ENCODE measurements around the gene LRCH4.
A peak's percentile ranks its signal among the peaks of the same experiment; 100 is the strongest.

Gene LRCH4

DNA sequence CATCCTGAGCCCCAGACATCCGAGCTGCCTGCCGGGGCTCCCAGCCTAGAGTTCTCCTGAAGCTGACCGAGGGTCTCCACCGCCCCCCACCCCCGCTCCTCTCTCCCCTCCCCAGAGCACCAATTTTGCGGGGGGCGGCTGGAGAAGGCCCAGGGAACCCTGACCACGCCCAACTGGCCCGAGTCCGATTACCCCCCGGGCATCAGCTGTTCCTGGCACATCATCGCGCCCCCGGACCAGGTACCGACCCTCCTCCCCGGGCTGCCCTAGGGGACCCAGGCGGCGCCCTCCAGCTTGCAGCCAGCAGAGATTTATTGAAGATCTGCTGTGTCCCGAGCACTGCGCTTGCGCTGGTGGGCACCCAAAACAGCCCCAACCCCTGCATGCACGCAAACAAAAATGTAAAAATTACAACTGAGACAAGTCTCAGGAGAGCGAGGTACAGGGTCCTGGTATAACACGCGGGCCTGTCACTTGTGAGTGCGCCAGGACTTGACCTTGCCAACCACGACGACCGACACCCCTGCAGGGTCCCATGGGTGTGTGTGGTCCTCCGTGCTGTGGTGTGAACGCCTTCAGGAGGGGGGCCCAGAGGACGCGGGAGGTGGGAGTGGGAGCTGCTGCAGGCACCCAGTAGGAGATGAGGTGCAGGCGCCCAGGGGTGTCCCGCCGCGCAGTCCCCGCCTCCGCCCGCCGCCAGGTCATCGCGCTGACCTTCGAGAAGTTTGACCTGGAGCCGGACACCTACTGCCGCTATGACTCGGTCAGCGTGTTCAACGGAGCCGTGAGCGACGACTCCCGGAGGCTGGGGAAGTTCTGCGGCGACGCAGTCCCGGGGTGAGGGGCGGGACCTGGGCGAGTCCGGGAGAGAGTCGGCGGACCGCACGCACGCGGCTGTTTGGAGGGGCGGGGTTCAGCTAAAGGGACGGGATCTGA lies 19.3 kb upstream of the LRCH4 start:
- DNase-seq = no peak

DNA sequence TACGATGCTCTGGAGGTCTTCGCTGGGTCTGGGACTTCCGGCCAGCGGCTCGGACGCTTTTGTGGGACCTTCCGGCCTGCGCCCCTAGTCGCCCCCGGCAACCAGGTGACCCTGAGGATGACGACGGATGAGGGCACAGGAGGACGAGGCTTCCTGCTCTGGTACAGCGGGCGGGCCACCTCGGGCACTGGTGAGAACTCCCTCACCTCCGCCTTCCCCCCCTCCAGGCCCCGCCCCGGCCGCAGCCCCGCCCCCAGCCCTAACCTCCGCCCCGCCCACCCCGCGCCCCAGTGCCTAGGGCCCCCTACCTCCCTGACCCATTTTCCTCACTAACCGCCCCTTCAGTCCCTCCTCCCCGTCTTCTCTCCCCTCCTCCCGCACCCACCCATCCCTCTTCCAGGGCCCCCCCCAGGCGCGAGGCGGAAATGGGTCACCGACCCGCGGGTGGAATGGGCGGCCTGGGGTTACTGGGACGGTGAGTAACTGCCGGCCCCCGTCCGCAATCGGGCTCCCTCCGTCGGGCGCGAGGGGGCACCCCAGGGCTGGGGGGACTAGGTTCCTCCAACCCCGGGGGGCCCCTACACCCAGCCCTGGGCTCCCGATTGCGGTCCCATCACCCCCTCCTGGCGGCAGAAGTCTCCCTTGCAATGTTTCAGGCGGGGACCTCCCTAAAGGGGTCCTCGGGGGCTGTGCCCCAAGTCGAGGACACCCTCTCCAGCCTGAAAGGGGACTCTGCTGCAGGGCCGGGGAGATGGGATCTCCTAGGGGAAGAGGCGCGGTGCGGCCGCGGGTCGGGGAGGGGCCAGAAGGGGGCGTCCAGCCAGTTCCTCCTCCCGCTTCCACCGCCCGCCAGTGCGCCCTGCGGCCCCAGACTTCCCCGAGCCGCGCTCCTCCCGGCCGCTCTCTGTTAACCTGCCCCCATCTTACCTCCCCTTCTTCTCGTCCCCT lies 18.4 kb upstream of the LRCH4 start:
- DNase-seq = peak in 1 of 2 donors; percentile 37

DNA sequence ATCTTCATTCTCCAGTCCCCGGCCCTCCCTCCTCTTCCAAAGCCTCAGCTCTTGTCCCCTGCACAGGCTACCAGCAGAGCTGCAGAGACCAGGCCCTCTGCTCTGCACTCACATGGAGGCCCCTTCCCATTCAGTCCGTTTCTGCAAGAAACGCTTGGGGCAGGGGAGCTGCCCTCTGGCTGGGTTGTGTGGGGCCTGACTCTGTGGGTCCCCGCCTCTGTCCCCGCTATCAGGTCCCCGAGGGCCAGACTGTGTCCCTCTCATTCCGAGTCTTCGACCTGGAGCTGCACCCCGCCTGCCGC lies 17.7 kb upstream of the LRCH4 start:
- no peak for DNase-seq

DNA sequence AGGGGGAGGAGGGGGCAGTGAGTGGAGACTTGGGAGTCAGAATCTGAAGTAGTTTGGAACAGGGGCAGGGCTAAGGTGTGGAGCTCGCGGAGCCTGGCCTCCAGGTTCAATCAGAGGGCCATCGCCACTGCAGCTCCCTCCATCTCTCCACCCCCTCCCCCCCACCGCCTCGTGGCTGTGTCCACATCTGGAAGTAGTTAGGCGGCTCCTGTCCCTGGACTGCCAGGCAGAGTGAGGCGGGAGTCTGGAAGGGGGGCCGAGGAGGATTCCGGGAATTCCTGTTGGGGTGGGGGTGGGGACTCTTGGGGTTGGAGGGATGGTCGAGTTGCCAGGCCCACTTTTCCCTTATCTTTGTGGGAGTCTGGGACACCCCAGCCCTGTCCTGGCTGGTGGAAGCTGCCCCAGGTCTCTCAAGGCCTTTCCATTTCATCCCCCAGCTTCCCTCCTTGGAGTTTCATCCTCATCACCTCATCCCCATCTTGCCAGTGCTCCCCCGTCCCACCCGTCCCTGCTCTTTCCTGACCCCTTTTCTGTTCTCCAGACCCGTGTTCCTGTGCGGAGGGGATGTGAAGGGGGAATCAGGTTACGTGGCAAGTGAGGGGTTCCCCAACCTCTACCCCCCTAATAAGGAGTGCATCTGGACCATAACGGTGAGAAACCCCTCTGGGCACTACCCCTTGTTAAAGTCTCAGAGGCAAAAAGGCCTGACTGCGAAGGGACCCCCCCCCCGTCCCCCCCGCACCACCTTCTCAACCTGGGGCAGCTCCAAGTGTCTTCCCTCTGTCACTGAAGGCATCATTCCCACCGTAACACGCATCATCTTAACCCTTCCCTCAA lies 17.2 kb upstream of the LRCH4 start:
- no peak for DNase-seq

DNA sequence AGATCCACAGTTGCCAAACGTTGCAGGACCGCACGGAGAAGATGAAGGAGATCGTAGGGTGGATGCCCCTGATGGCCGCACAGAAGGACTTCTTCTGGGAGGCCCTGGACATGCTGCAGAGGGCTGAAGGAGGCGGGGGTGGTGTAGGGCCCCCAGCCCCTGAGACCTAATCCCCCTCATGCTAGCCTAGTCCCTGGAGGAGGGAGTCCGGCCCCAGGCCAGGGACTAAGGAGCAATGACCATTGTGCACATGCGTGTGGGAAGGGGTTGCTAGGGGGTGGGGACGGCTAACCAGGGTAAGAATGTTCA lies 14.8 kb upstream of the LRCH4 start:
- no peak for DNase-seq

DNA sequence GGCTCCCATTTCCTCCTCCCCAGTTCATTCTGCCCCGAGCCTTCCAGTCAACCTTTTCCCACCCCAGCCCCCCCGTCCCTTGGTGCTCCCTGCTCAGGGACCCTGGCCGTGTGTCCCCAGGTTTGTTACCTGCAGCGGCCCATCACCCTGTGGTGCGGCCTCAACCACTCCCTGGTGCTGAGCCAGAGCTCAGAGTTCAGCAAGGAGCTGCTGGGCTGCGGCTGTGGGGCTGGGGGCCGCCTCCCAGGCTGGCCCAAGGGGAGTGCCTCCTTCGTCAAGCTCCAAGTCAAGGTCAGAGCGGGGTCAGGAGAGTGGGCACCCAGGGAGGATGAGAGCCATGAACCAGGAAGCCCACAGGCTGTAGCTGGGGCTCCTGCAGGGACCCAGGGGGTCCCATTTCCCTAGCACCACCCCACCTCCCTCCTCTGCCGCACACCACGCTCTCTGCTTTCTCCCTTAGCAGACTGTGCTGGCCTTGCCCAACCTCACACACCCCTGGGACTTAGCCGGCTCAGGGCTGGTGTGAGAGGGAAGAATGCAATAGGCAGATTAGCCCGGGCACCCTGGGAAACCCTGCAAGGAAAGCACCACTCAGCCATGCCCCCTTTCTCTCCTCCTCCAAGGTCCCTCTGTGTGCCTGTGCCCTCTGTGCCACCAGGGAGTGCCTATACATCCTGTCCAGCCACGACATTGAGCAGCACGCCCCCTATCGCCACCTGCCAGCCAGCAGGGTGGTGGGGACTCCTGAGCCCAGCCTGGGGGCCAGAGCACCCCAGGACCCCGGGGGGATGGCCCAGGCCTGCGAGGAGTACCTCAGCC lies 14.2 kb upstream of the LRCH4 start:
- DNase-seq = no peak

DNA sequence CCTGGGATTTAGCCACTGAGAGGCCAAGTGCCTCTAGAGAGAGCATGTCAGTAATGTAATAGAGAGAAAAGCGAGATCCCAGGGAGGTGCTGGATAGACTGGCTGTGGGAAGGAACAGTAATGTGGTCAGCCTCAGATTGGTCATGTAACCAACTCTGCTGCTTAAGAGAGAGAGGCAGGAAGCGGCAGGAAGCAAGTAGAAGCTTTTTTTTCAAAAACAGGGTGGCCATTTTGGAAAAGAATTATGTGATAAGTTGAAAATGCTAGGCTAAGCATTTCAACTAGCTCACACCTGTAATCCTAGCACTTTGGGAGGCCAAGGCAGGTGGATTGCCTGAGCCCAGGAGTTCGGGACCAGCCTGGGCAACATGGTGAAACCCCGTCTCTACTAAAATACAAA lies 12.5 kb upstream of the LRCH4 start:
- no peak for DNase-seq

DNA sequence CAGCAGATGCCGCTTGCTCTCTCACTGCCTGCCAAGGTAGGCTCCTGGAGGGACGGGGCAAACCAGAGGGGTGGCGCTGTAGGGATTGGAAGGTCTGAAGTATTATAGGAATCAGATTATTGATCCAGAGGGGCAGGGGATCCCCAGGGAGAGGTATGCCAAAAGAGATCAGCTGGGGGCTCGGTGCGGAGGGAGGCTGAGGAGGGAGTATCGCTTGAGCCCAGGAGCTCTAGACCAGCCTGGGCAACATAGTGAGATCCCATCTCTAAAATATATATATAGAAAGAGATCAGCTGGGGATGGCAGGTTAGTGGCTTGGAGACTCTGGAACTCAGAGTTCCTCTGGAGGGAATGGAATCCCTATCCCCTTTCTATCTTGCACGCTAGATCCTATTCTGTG lies 9.3 kb upstream of the LRCH4 start:
- no peak for DNase-seq

DNA sequence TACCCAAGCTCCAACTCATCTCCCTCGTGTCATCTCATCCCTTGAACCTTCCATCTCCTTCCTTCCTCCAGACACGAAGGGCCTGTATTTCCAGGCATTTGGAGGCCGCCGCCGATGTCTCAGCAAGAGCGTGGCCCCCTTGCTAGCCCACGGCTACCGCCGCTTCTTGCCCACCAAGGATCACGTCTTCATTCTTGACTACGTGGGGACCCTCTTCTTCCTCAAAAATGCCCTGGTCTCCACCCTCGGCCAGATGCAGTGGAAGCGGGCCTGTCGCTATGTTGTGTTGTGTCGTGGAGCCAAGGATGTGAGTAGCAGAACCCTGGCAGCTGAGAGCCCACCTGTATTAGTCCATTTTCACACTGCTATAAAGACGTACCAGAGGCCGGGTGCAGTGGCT lies 5.7 kb upstream of the LRCH4 start:
- DNase-seq = no peak

DNA sequence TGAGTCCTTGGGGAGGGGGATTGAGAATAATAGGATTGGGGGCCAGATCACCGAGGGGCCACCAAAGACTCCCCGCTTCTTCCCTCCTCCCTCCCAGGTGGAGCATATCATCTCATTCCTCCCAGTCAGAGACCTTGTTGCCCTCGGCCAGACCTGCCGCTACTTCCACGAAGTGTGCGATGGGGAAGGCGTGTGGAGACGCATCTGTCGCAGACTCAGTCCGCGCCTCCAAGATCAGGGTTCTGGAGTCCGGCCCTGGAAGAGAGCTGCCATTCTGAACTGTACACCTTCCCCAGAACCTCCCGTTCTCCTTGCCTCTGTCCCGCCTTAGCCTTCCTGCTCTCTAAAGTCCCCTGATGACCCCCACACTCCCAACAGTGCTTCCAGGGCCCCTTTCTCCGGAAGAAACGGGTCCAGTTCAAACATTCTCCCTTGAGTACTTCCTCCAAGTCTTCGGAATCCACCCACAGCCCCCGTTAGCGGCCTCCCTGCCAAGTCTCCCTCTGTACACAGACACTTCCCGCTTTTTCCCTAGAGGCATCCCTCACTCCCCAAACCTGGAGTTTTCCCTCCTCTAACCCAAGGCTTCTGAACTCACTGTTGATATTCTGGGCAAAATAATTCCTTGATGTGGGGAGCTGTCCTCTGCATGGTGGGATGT lies 4.3 kb upstream of the LRCH4 start:
- no peak for DNase-seq

DNA sequence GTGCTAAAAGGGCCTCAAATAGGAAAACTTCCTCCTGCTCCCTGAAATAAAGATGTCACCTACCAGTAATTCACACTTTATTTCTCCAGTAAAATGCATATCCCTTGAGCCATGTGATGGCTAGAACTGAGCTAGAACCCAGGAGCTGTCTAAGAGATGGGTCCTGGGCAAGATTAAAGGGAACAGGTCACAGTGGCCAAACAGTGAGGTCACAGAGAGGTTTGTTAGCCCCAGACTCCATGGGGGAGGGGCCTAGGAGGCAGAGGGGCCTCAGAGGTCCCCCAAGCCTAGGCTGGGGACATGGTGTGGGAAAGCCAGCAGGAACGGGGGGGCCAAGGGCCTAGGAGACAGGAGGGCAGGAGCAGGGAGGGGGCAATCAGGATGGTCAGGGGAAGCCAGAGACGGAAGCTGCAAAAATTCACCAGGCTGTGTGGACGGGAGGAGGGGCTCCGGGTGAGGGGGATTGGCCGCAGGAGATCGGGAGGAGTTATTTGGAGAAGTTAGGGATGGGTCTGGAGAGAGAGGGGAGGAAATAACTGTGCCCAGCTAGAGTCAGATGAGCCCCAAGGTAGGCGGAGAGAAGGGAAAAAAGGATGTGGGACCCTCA lies 3.5 kb upstream of the LRCH4 start:
- no peak for DNase-seq

DNA sequence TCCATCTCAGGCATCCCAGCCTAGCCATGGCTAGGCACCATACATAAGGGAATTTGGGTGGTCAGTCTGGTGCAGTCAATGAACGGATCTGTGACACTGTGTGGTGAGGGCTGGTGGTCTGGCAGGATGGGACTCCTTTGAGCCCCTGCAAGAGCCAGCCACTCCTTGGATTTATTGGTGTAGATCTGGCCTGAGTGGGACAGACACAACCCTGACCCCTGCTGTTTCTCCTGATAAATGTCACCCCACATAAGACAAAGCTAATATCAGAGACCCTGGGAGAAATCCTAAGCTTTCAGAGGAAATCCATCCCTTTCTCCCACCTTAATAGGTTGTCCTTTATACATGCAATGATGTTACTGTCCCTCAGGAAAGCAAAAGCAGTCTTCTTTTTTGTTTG lies 2.5 kb upstream of the LRCH4 start:
- no peak for DNase-seq

DNA sequence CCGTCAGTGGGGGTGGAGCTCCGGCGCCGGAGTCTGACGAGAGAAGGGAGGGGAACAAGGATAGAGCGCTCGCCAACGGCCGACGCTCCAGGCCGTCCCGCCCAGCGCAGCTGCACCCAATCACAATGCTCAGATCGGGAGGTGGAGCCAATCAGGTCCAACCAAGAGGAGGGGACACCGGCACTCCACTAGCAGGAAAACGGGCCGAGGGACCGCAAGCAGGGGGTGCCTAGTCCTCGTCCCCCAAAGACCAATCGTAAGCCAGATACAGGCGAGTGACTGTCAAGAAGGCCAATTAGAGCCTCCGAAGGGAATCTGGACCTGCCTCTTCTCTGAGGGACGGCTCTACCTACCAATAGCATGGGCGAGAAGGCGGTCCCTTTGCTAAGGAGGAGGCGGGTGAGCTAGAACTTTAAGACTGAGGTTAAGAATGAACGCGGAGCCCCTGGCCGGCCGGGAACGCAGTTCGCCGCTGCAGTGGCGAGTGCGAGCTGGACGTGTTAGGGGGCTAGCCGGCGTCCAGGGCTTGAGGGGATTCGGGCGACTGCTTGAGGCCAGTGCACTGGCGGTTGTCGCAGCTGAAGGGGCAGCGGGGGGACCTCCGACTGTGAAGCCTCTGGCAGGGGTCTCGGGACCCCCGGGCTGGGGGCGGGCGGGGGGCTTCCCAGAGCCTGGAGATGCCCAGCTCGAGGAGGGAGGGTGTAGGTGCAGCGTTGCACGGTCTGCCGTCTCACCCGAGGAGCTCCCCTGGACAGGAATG lies 517 bp upstream of the LRCH4 start, which contains the start of gene FBXO24:
TSS of gene FBXO24 (plus strand) at position 63 of the 760 bp plus-strand sequence. CDS start at position 361, 298 bp downstream.
- DNase-seq = peak; percentile 100

DNA sequence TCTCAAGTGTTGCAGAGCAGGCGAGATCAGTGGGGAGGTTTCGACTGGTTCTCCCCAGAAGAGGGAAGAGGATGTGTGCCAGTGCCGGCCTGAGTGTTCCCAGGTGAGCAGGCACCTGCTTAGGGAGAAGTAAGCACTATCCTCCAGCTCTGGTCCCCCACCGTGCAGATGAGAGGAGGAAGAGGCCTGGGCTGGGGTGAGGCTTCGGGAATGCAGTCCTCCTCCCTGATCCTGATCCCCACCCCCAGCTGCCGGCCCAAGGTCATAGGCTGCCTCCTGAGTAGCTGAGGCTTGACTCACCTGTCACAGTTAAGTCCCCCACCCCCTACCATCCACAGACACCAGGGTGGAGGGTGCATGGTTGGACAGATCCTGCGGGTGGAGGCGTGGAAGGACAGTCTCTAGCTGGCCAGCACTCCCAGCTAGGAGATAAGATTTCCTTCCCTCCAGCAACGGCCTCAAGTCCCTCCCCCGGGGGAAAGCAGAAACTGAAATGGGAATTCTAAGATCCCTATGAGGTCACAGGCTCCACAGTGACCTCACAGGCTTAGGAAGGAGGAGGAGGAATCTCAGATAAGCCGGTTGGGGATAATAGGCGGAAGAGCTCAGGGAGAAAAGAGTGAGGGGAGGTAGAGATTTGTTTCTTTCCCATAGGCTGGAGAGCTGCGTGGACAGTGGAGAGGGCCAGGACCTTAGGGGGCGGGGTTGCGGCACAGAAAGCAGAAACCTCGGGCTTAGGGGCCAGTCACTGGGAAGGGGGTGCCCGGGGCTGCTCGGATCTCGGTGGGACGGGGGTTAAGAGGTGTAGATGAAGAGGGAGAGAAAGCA lies 1.0 kb downstream of the LRCH4 start:
- DNase-seq = no peak

DNA sequence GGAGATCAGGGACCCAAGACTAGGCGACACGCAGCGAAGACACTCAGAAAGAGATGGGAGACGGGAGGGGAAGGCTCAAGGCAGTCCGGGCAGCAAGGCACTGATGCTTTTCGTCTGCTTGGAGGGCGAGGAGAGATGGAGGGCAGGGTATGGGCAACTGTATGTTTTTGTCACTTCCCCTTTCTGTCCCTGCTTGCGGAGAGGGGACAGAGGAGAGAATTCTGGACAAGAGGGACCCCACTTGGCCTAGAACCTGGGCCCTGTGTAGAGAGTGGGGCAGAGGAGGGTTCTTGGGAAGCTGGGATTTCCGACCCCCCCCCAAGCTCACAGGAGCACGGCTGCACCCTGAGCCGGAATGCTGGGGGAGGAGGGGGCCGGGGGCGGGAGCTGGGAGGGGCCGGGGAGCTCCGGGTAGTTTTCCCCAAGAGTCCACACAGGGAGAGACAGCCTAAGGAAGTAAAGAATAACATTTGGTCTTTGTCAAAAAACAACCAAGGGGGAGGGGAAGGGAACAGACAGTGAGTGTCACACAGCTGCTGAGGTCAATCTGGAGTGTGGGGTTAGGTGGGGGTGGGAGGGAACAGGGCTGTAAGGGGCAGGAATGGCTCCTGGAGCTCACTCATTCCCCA lies 1.8 kb downstream of the LRCH4 start:
- no peak for DNase-seq

DNA sequence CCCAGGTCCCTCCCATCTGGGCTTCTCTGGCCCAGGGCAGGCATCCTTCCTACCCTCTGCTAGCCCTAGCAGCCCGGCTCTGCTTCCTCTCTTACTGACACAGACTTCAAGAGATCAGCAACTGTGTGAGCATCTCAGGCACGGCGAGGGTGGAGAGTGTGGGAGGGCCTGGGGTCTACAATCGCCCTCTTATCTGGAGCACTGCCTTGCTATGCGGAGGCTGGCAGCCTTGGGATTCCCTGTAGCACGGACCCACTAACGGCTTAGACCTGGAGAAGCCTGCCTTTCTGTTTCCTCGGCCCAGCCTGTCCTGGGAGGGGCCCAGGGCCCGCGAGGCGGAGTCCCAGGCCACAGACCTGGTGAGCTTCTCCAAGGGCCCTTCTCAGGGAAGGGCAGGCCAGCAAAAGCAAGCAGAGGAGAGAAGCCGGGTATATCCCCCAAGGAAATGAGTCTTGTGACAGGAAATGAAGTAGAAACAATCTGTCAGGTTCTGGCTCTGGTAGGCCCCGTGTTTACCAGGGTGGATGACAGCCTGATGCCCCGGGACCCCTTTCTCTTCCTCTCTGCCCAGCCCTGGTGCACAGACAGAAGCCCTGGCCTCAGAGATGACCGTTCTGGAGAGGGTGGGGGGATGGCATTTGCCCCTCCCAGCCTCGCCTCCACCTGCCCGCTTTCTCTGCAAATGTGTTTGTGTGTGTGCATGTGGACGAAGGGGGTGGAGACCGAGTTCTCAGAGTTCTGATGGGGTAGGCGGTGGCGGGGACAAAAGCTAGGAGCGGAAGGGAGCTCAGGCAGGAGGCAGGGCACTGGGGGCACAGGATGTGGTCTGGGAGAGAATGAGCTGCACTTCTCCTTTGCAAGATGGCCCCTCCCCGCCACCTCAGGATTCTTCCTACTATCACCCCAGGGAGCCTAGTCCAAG lies 2.5 kb downstream of the LRCH4 start:
- DNase-seq = peak in 1 of 2 donors; percentile 25

DNA sequence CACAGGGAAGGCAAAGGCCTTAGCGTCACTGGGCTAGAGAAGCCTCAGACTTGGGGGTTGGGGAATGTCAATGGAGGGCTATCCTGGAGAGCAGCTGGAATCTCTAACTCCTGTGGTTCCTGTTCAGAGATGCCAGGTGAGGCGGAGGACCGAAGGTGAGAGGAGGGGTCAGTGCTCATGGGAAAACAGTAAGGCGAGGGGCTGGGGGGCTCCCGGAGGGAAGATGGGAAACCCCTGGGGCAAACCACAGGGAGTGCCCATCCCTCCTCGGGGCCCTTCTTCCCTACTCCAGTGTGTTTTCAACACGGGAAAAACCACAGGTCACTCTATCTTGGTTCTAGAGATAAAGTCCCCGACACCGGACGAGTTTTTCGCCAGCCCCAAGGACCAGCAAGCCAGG lies 3.3 kb downstream of the LRCH4 start:
- no peak for DNase-seq
